BJ (cell line): ENCODE results near the gene AOAH. TPM values are rescaled to one million over a fixed set of nuclear protein-coding genes. Genes with fewer than 3 reads are reported as not detected.

ENCODE experiments used
- CTCF ChIA-PET: fragments of 350-600 bp; formaldehyde crosslinking; extraction: SDS; loops from one replicate; lab custom pipeline; 2021; ENCODE audit warnings: antibody characterized with exemption, inconsistent platforms; lab: Yijun Ruan, JAX
- POLR2A ChIA-PET: fragments of 300-600 bp; sonication (Branson Sonifier 250); formaldehyde crosslinking; extraction: SDS; loops from one replicate; lab custom pipeline; 2021; ENCODE audit warnings: antibody characterized with exemption; lab: Charles Lee
- DNase-seq: peaks from one replicate; pipeline ENCODE4 v3.0.0-alpha.2; 2011; ENCODE audit warnings: low read depth
- H3K27me3 ChIP-seq: 2 replicates; pipeline ENCODE4 v1.6.0; 2011; ENCODE audit warnings: low read length; ENCODE audit not compliant: control insufficient read depth, insufficient read depth
- H3K36me3 ChIP-seq: 2 replicates; pipeline ENCODE4 v1.5.1; 2011; ENCODE audit warnings: low read length; ENCODE audit not compliant: control insufficient read depth, insufficient read depth
- H3K4me3 ChIP-seq: 2 replicates; pipeline ENCODE4 v1.5.1; 2011; ENCODE audit warnings: low read depth, mild to moderate bottlenecking, control low read depth, low read length
- polyA plus RNA-seq: library from polyadenylated mRNA; depleted of rRNA; stranded (reverse); fragments of >200 nt; gene quantifications from 2 replicates; pipeline ENCODE4 v1.2.3, GENCODE V29; 2011
- TF ChIP-seq, protein P1 (sequence below): IDR thresholded peaks from 2 replicates; pipeline ENCODE4 v1.5.1; 2011; ENCODE audit warnings: low read depth, mild to moderate bottlenecking, control low read depth, inconsistent platforms, low read length, moderate library complexity; ENCODE audit not compliant: insufficient read depth

AOAH gene
- polyA plus RNA-seq, 1 experiment, result not detected

GRCh38 chr7:36515847-36516246 lies 208.4 kb downstream of the AOAH start:
- H3K27me3 ChIP-seq, result no peaks in the 10 kb centered on the region
- H3K4me3 ChIP-seq, result no peak overlapping the region
- H3K36me3 ChIP-seq, result no peaks in the 10 kb centered on the region
- ChIA-PET POLR2A (no interaction called here), CTCF (no interaction called here)
- TF ChIP-seq, protein P1, sequence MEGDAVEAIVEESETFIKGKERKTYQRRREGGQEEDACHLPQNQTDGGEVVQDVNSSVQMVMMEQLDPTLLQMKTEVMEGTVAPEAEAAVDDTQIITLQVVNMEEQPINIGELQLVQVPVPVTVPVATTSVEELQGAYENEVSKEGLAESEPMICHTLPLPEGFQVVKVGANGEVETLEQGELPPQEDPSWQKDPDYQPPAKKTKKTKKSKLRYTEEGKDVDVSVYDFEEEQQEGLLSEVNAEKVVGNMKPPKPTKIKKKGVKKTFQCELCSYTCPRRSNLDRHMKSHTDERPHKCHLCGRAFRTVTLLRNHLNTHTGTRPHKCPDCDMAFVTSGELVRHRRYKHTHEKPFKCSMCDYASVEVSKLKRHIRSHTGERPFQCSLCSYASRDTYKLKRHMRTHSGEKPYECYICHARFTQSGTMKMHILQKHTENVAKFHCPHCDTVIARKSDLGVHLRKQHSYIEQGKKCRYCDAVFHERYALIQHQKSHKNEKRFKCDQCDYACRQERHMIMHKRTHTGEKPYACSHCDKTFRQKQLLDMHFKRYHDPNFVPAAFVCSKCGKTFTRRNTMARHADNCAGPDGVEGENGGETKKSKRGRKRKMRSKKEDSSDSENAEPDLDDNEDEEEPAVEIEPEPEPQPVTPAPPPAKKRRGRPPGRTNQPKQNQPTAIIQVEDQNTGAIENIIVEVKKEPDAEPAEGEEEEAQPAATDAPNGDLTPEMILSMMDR, result no peak
- DNase-seq, result no peak

DNA sequence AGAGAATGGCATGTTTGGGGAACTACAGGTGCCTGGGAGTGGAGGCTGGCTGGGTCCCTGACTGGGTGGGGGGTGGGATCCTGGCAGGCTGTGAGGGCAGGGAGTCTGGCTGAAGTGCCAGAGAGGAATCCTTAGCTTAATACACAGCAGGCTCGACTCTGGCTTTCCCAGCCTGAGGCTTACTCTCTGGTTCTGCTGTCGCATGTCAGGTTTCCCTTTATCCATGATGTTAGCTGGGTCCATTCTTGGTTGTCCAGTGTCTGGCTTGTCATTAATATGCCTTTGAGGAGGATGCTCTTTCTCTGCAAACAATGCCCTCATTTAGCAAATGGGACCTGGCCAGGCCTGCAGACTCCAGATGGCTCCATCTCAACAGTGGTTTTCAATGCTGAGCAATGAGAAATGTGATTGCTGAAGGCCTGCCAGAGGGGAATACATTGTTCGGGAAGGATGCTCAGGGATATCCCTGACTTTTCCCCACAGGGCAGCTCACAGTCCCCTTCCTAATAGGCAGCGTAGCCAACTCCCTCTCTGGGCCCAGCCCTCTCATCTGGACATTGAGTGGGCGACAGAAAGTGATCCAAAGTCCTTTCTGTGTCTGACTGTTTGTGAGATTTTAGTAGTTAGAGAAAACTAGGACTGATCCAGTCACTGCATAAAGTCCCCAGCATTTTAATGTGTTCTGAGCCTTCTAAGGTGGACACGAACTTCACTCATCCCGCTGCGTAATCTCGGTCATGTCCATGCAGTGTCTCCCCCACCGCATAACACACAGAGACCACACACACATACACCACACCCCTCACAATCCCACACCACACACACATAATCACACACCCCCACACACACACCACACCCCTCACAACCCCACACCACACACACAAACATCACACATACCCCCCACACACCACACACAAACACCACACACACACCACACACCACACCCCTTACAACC lies 209.7 kb downstream of the AOAH start:
- TF ChIP-seq, protein P1, result no peak
- Histone ChIP-seq H3K4me3 (no peak overlapping the region), H3K27me3 (no peaks in the 10 kb centered on the region), H3K36me3 (no peaks in the 10 kb centered on the region)
- POLR2A ChIA-PET, result no interaction called here
- CTCF ChIA-PET, result no interaction called here
- no peak for DNase-seq

GRCh38 chr7:36513393-36513792 lies 210.9 kb downstream of the AOAH start:
- ChIA-PET POLR2A (no interaction called here), CTCF (no interaction called here)
- Histone ChIP-seq H3K36me3 (no peaks in the 10 kb centered on the region), H3K27me3 (no peaks in the 10 kb centered on the region), H3K4me3 (no peak overlapping the region)
- no peak for DNase-seq
- TF ChIP-seq, protein P1, result no peak

DNA sequence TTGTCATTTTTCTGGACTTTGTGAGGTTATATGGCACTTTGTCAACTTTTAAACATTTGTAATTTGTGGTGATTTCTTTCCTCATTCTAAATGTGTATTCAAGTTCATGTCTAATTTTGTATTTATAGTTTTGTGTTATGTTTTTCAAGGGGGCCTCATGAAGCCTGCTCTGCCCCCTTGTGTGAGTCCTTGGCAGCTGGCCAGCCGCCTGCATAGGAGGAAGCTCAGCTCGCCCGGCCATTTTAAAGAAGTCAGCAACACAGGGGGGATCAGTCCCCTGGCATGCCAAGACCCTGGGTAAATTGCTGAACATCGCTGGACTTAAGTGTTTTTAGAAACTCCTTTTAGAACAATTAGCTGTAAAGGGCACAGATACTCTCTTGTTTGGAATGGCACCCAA lies 211.7 kb downstream of the AOAH start:
- Histone ChIP-seq H3K27me3 (no peaks in the 10 kb centered on the region; the same call in 1 of the 2 replicates), H3K4me3 (no peak overlapping the region), H3K36me3 (no peaks in the 10 kb centered on the region)
- CTCF ChIA-PET, result no interaction called here
- TF ChIP-seq, protein P1, result no peak
- POLR2A ChIA-PET, result no interaction called here
- DNase-seq, result no peak

- ChIA-PET CTCF (interaction anchor here (0.7 to 1.0 kb wide), 2 partner anchors 20 to 22 kb away, joined by 3 read pairs; no protein-coding TSS in a partner anchor), POLR2A (no interaction called here)
- no peak for DNase-seq
- Histone ChIP-seq H3K27me3 (no peaks in the 10 kb centered on the region; the same call in 1 of the 2 replicates), H3K36me3 (no peaks in the 10 kb centered on the region), H3K4me3 (no peak overlapping the region)
- TF ChIP-seq, protein P1, result no peak
Measured at GRCh38 chr7:36509962-36510361, 214.3 kb downstream of the AOAH start.
